CD4-positive, CD25-positive, alpha-beta regulatory T cell (primary cell): Measurements from ENCODE around the gene ATP10B. TPM values are rescaled to one million over a fixed set of nuclear protein-coding genes. Genes with fewer than 3 reads are reported as not detected.

ENCODE experiments used
- ATAC-seq, 2 donors: fragments of 150-1000 bp; cut with Tn5 transposase; one replicate each; pipeline ENCODE4 v1.10.0; 2021; ENCODE audit warnings: low read depth in 2 of 2, moderate number of reproducible peaks in 2 of 2, moderate library complexity in 1 of 2
- DNase-seq, 3 donors: peaks; one replicate each; pipeline versions ENCODE4 v3.0.0 to v3.0.0-alpha.2; 2012 to 2022; ENCODE audit warnings: mixed read lengths in 1 of 3
- H3K27ac ChIP-seq: one replicate; pipeline ENCODE4 v1.7.0; 2013; ENCODE audit warnings: mild to moderate bottlenecking, low read length; ENCODE audit not compliant: insufficient read depth, poor library complexity, severe bottlenecking
- H3K27me3 ChIP-seq: one replicate; pipeline ENCODE4 v1.7.0; 2013; ENCODE audit warnings: low read length; ENCODE audit not compliant: control insufficient read depth, insufficient read depth
- H3K36me3 ChIP-seq: one replicate; pipeline ENCODE4 v1.7.0; 2013; ENCODE audit warnings: mild to moderate bottlenecking, low read length, moderate library complexity; ENCODE audit not compliant: control insufficient read depth, insufficient read depth
- H3K4me1 ChIP-seq: 2 replicates; pipeline ENCODE4 v1.7.0; 2013; ENCODE audit warnings: mild to moderate bottlenecking, low read length; ENCODE audit not compliant: insufficient read depth, control insufficient read depth, poor library complexity, severe bottlenecking
- H3K4me3 ChIP-seq: one replicate; pipeline ENCODE4 v1.7.0; 2013; ENCODE audit warnings: low read depth, mild to moderate bottlenecking, low read length, moderate library complexity
- H3K9me3 ChIP-seq, 2 experiments: 1 replicate in 1 of 2; 2 replicates in 1 of 2; pipeline ENCODE4 v1.7.0; 2013; ENCODE audit warnings: low read length in 2 of 2, mild to moderate bottlenecking in 1 of 2, moderate library complexity in 1 of 2; ENCODE audit not compliant: control insufficient read depth in 2 of 2
- H3K27ac Mint-ChIP-seq, 3 donors: one replicate each; pipeline ENCODE4 v1.8.0; 2020 to 2022; ENCODE audit warnings: mild to moderate bottlenecking in 3 of 3, mixed read lengths in 3 of 3, moderate library complexity in 2 of 3
- H3K27me3 Mint-ChIP-seq: one replicate; pipeline ENCODE4 v1.8.0; 2022; ENCODE audit warnings: mild to moderate bottlenecking, mixed read lengths
- H3K36me3 Mint-ChIP-seq: one replicate; pipeline ENCODE4 v1.8.0; 2020; ENCODE audit warnings: mixed read lengths
- H3K4me1 Mint-ChIP-seq, 4 donors: one replicate each; pipeline ENCODE4 v1.8.0; 2020 to 2022; ENCODE audit warnings: mixed read lengths in 4 of 4, mild to moderate bottlenecking in 1 of 4
- H3K4me3 Mint-ChIP-seq, 4 donors: one replicate each; pipeline ENCODE4 v1.8.0; 2020 to 2022; ENCODE audit warnings: mild to moderate bottlenecking in 4 of 4, mixed read lengths in 4 of 4, moderate library complexity in 3 of 4
- H3K9me3 Mint-ChIP-seq, 7 donors: one replicate each; pipeline ENCODE4 v1.8.0; 2020 to 2022; ENCODE audit warnings: mixed read lengths in 7 of 7, mild to moderate bottlenecking in 3 of 7, moderate library complexity in 2 of 7
- polyA plus RNA-seq, 4 donors: library from polyadenylated mRNA; unstranded; fragments of 300-500 nt; fragmentation: Illumina TruSeq; gene quantifications; one replicate each; pipeline ENCODE4 v1.2.3, GENCODE V29; 2021
- total RNA-seq: library from RNA; stranded (reverse); gene quantifications from one replicate; pipeline ENCODE4 v1.2.3, GENCODE V29; 2022

Gene ATP10B
- total and polyA plus RNA-seq, 5 donors from 2014 or later: not detected

- Mint-ChIP-seq H3K4me3 (no peak overlapping the region), H3K4me1 (no peaks in the 10 kb centered on the region), H3K9me3 (peaks cover 0 to 5% (median 0%) of the 10 kb centered on the region in 7 donors), H3K36me3 (no peaks in the 10 kb centered on the region), H3K27me3 (no peaks in the 10 kb centered on the region), H3K27ac (no peak overlapping the region)
- no peak for DNase-seq
- ATAC-seq: no peak
- H3K4me3 ChIP-seq: no peak overlapping the region
- H3K27ac ChIP-seq: no peak overlapping the region
- H3K36me3 ChIP-seq: no peaks in the 10 kb centered on the region
- no peaks in the 10 kb centered on the region for H3K27me3 ChIP-seq
- H3K4me1 ChIP-seq: no peaks in the 10 kb centered on the region
- no peaks in the 10 kb centered on the region for H3K9me3 ChIP-seq
Observed at GRCh38 chr5:160703547-160704189, 148.3 kb downstream of the ATP10B start.

- no peaks in the 10 kb centered on the region for H3K4me1 Mint-ChIP-seq
- Histone ChIP-seq H3K27ac (no peak overlapping the region), H3K36me3 (no peaks in the 10 kb centered on the region), H3K4me1 (no peaks in the 10 kb centered on the region), H3K9me3 (no peaks in the 10 kb centered on the region), H3K4me3 (no peak overlapping the region), H3K27me3 (no peaks in the 10 kb centered on the region)
- DNase-seq (peak in 1 of 3 donors; percentile 6), ATAC-seq (no peak)
- H3K4me3 Mint-ChIP-seq: no peak overlapping the region
- no peaks in the 10 kb centered on the region for H3K36me3 Mint-ChIP-seq
- no peaks in the 10 kb centered on the region for H3K27me3 Mint-ChIP-seq
- no peak overlapping the region for H3K27ac Mint-ChIP-seq
- H3K9me3 Mint-ChIP-seq: peaks cover 0 to 5% (median 0%) of the 10 kb centered on the region in 7 donors
Observed at GRCh38 chr5:160702934-160703333, 149.1 kb downstream of the ATP10B start.

DNA sequence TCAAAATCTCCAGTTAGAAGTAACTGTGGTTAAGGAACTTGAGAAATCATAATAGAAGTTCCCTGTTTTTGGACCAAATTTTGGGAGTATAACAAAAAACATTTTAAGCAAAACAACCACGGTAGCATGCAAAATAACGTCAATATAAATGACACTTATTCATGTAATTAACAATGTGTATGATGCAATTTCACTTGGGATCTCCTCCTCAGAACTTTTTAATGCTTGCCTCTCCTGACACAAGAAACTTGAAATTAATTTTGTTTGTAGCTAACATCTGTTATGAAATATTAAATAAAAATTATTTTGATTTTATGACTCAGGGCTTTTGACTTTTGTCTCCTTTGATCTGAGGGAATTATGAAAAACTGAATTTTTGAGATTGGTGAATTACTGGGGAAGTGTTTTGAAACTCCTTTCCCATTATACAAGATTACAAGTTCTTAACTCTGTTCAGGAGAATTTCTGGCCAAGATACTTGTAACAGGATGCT lies 149.7 kb downstream of the ATP10B start:
- Histone ChIP-seq H3K4me1 (no peaks in the 10 kb centered on the region), H3K27ac (no peak overlapping the region), H3K27me3 (no peaks in the 10 kb centered on the region), H3K36me3 (no peaks in the 10 kb centered on the region), H3K9me3 (no peaks in the 10 kb centered on the region), H3K4me3 (no peak overlapping the region)
- ATAC-seq (no peak), DNase-seq (no peak)
- Mint-ChIP-seq H3K4me3 (no peak overlapping the region), H3K27ac (no peak overlapping the region), H3K9me3 (peaks cover 0 to 6% (median 0%) of the 10 kb centered on the region in 7 donors), H3K36me3 (no peaks in the 10 kb centered on the region), H3K4me1 (no peaks in the 10 kb centered on the region), H3K27me3 (peaks cover under 1% of the 10 kb centered on the region)

GRCh38 chr5:160701403-160701802 lies 150.6 kb downstream of the ATP10B start:
- Histone ChIP-seq H3K4me3 (no peak overlapping the region), H3K36me3 (no peaks in the 10 kb centered on the region), H3K27ac (no peak overlapping the region), H3K9me3 (no peaks in the 10 kb centered on the region), H3K4me1 (no peaks in the 10 kb centered on the region), H3K27me3 (no peaks in the 10 kb centered on the region)
- DNase-seq: no peak
- Mint-ChIP-seq H3K4me3 (no peak overlapping the region), H3K27me3 (peaks cover 5% of the 10 kb centered on the region), H3K9me3 (peaks cover 0 to 6% (median 0%) of the 10 kb centered on the region in 7 donors), H3K36me3 (no peaks in the 10 kb centered on the region), H3K4me1 (no peaks in the 10 kb centered on the region), H3K27ac (no peak overlapping the region)
- ATAC-seq: no peak

GRCh38 chr5:160699301-160699700 lies 152.7 kb downstream of the ATP10B start:
- Mint-ChIP-seq H3K27ac (peak overlapping the region in 1 of 3 donors; percentile 28), H3K36me3 (no peaks in the 10 kb centered on the region), H3K4me3 (no peak overlapping the region), H3K27me3 (peaks cover 5% of the 10 kb centered on the region), H3K9me3 (peaks cover 0 to 4% (median 0%) of the 10 kb centered on the region in 7 donors), H3K4me1 (no peaks in the 10 kb centered on the region)
- no peak overlapping the region for H3K27ac ChIP-seq
- H3K4me1 ChIP-seq: no peaks in the 10 kb centered on the region
- DNase-seq: no peak
- no peak for ATAC-seq
- no peak overlapping the region for H3K4me3 ChIP-seq
- H3K36me3 ChIP-seq: no peaks in the 10 kb centered on the region
- no peaks in the 10 kb centered on the region for H3K27me3 ChIP-seq
- no peaks in the 10 kb centered on the region for H3K9me3 ChIP-seq

- Mint-ChIP-seq H3K9me3 (peaks cover 0 to 4% (median 0%) of the 10 kb centered on the region in 7 donors), H3K36me3 (no peaks in the 10 kb centered on the region), H3K27ac (no peak overlapping the region), H3K27me3 (peaks cover 5% of the 10 kb centered on the region), H3K4me1 (no peaks in the 10 kb centered on the region), H3K4me3 (no peak overlapping the region)
- Histone ChIP-seq H3K4me3 (no peak overlapping the region), H3K27ac (no peak overlapping the region), H3K27me3 (no peaks in the 10 kb centered on the region), H3K9me3 (no peaks in the 10 kb centered on the region), H3K36me3 (no peaks in the 10 kb centered on the region), H3K4me1 (no peaks in the 10 kb centered on the region)
- ATAC-seq (no peak), DNase-seq (no peak)
Observed at GRCh38 chr5:160697281-160697680, 154.7 kb downstream of the ATP10B start.

DNA sequence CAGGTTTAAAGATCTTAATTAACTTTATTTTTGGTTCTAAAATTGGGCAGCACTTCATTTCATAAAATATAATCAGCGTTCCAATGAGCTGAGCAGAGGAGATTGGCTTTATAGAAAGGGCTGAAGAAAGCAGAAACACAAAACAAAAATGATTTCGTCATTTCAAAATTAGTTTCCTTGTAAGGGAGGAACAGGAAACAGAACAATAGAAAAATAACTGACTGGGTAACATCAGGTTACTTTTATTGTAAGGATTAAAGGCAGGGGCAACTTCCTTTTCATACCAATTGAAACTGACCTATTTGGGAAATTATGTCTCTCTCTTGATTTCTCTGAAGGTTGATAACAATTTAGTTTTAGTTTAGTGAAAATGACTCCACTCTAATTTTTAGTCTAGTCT lies 157.1 kb downstream of the ATP10B start:
- Mint-ChIP-seq H3K9me3 (peaks cover 0 to 1% (median 0%) of the 10 kb centered on the region in 7 donors), H3K36me3 (no peaks in the 10 kb centered on the region), H3K4me1 (no peaks in the 10 kb centered on the region), H3K27me3 (peaks cover 5% of the 10 kb centered on the region), H3K27ac (no peak overlapping the region), H3K4me3 (no peak overlapping the region)
- Histone ChIP-seq H3K27ac (no peak overlapping the region), H3K27me3 (no peaks in the 10 kb centered on the region), H3K4me3 (no peak overlapping the region), H3K4me1 (no peaks in the 10 kb centered on the region), H3K36me3 (no peaks in the 10 kb centered on the region), H3K9me3 (no peaks in the 10 kb centered on the region)
- DNase-seq (no peak), ATAC-seq (no peak)

DNA sequence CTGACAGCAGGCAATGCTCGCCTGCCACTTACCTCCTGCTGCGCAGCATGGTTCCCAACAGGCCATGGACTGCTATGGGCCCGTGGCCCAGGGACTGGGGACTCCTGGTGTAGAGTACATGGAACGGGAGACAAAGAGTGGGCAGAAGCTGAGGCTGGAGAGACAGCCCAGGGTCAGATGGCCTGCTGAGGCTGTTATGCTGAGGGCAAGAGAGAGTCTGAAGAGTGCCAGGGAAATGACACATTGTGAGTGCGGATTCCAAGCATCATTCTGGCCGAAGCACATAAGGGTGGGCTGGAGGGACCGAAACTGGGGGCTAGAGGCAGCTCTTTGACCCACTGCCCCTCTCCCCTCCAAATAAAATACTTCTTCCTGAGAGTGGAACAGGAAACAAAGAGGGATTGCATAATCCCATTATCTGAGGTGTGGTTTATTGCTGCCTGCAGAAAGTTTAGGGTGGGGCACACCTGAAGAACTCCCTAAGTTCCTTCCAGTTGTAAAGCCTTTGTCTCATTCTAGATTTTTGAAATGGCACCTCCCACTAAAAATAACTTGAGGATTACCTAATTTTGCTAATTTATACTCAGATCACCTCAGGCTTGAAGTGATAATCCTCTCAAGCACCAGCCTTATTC lies 158.1 kb downstream of the ATP10B start:
- no peak for ATAC-seq

More for the DNA sequence above, 158.1 kb downstream of the ATP10B start:
- no peak for DNase-seq
- Mint-ChIP-seq H3K9me3 (peaks cover 0 to 1% (median 0%) of the 10 kb centered on the region in 7 donors), H3K27me3 (peaks cover 8% of the 10 kb centered on the region), H3K27ac (no peak overlapping the region), H3K36me3 (no peaks in the 10 kb centered on the region), H3K4me1 (no peaks in the 10 kb centered on the region), H3K4me3 (no peak overlapping the region)
- Histone ChIP-seq H3K9me3 (no peaks in the 10 kb centered on the region), H3K4me1 (no peaks in the 10 kb centered on the region), H3K4me3 (no peak overlapping the region), H3K27me3 (no peaks in the 10 kb centered on the region), H3K27ac (no peak overlapping the region), H3K36me3 (no peaks in the 10 kb centered on the region)
